Naive thymus-derived CD8-positive, alpha-beta T cell (primary cell): ENCODE results near the gene PIEZO1. TPM values are rescaled to one million over a fixed set of nuclear protein-coding genes. Genes with fewer than 3 reads are reported as not detected.

Experiments
- ATAC-seq, 2 donors: fragments of 150-1000 bp; cut with Tn5 transposase in 1 of 2; sonication (Bioruptor Pico), chemical (Tn5 transposase) in 1 of 2; 1 replicate in 1 of 2; 2 replicates in 1 of 2; pipeline ENCODE4 v1.10.0; 2021; ENCODE audit warnings: mild to moderate bottlenecking in 2 of 2, moderate library complexity in 2 of 2
- POLR2A ChIA-PET: fragments of 350-600 bp; sonication (Branson Sonifier 250); formaldehyde crosslinking; loops from one replicate; lab custom pipeline; 2021; ENCODE audit warnings: antibody characterized with exemption; lab: Charles Lee
- DNase-seq, 10 donors: peaks; one replicate each; pipeline versions ENCODE4 v3.0.0 to v3.0.0-alpha.2; 2020 to 2022
- H3K27ac Mint-ChIP-seq, 10 donors: one replicate each; pipeline ENCODE4 v1.8.0; 2020 to 2022; ENCODE audit warnings: mild to moderate bottlenecking in 10 of 10, mixed read lengths in 10 of 10, moderate library complexity in 4 of 10, inconsistent platforms in 1 of 10
- H3K27me3 Mint-ChIP-seq, 5 donors: one replicate each; pipeline ENCODE4 v1.8.0; 2021 to 2022; ENCODE audit warnings: mixed read lengths in 5 of 5
- H3K36me3 Mint-ChIP-seq, 3 donors: one replicate each; pipeline ENCODE4 v1.8.0; 2020 to 2022; ENCODE audit warnings: mixed read lengths in 3 of 3, mild to moderate bottlenecking in 2 of 3, inconsistent platforms in 1 of 3
- H3K4me1 Mint-ChIP-seq, 4 donors: one replicate each; pipeline ENCODE4 v1.8.0; 2021 to 2022; ENCODE audit warnings: mixed read lengths in 4 of 4
- H3K4me3 Mint-ChIP-seq, 10 donors: one replicate each; pipeline ENCODE4 v1.8.0; 2020 to 2022; ENCODE audit warnings: mild to moderate bottlenecking in 10 of 10, mixed read lengths in 10 of 10, moderate library complexity in 6 of 10, inconsistent platforms in 1 of 10
- H3K9me3 Mint-ChIP-seq, 9 donors: one replicate each; pipeline ENCODE4 v1.8.0; 2020 to 2022; ENCODE audit warnings: mixed read lengths in 9 of 9, mild to moderate bottlenecking in 3 of 9, inconsistent platforms in 1 of 9, moderate library complexity in 1 of 9
- polyA plus RNA-seq, 3 donors: library from polyadenylated mRNA; unstranded; fragments of 300-500 nt; fragmentation: Illumina TruSeq; gene quantifications; one replicate each; pipeline ENCODE4 v1.2.3, GENCODE V29; 2021
- total RNA-seq, 8 experiments: library from RNA in 2 of 8; stranded (reverse) in 2 of 8; gene quantifications; one replicate each; pipeline ENCODE4 v1.2.3 and lab custom pipeline; 2021 to 2026

PIEZO1 gene
- total and polyA plus RNA-seq, 5 experiments from 2014 or later: 2.4 to 94.5 (median 8.4) TPM

GRCh38 chr16:88697116-88697830 lies 87.7 kb downstream of the PIEZO1 start:
- H3K27me3 Mint-ChIP-seq: no peaks in the 10 kb centered on the region
- peak overlapping the region; percentile 31 to 89 (median 86) for H3K27ac Mint-ChIP-seq

DNA sequence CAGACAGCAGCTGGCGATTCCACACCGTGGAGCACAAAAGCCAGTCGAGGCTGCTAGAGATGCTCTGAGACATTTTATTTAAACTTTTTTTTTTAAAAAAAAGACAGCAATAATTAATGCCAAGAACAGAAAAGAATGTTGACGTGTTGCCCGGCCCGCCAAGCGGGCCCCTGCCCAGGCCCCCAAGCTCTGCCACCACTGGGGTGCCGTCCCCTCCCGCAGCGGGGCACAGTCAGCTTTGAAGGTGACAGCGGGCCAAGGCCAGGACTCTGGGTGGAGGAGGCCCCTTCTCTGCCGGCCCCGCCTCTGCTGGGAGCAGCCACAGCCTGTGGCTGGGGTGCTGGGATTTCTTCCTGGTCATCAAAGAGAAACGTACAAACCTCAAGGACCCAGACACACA lies 88.6 kb downstream of the PIEZO1 start:
- no peaks in the 10 kb centered on the region for H3K27me3 Mint-ChIP-seq
- POLR2A ChIA-PET: interaction anchor here (0.8 to 3.9 kb wide), 4 partner anchors 9 to 47 kb away, joined by 3 to 17 read pairs (median 4); partner anchors contain the start of gene SNAI3
- ATAC-seq (no peak), DNase-seq (no peak)
- H3K36me3 Mint-ChIP-seq: peaks cover 0 to 27% (median 2%) of the 10 kb centered on the region in 3 donors
- no peak overlapping the region for H3K4me3 Mint-ChIP-seq
- no peaks in the 10 kb centered on the region for H3K9me3 Mint-ChIP-seq
- H3K4me1 Mint-ChIP-seq: peaks cover 17 to 54% (median 51%) of the 10 kb centered on the region in 4 donors
- H3K27ac Mint-ChIP-seq: peak overlapping the region in 5 of 10 donors; percentile 17 to 69 (median 43)

More at GRCh38 chr16:88697116-88697830, 87.7 kb downstream of the PIEZO1 start:
- ATAC-seq: no peak
- H3K9me3 Mint-ChIP-seq: no peaks in the 10 kb centered on the region
- no peak for DNase-seq
- H3K36me3 Mint-ChIP-seq: peaks cover 0 to 27% (median 2%) of the 10 kb centered on the region in 3 donors
- peaks cover 16 to 55% (median 47%) of the 10 kb centered on the region in 4 donors for H3K4me1 Mint-ChIP-seq
- peak overlapping the region in 7 of 10 donors; percentile 10 to 99 (median 36) for H3K4me3 Mint-ChIP-seq
- POLR2A ChIA-PET: interaction anchor here (0.5 to 8.7 kb wide), 9 partner anchors 8 to 846 kb away, joined by 3 to 100 read pairs (median 4); partner anchors contain the start of genes MVD and SNAI3

DNA sequence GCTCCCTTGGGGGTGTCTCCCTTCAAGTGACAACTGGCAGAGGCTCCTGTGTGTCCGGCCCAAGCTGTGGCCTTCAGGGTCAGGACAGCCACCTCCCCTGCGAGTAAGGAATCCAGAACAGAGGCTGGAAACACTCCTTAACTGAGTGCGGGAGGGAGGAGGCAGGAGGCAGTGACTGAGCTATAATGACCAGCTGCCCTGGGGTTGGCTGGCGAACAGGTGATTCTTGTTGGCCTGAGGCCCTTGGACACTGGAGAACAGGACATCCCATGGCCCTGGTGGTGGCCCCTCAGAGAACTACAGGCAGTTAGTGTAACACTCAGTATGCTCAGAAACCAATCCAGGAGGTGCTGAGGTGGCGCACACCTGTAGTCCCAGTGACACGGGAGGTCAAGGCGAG lies 89.3 kb downstream of the PIEZO1 start:
- Mint-ChIP-seq H3K27ac (peak overlapping the region in 6 of 10 donors; percentile 17 to 80 (median 48)), H3K4me1 (peaks cover 18 to 57% (median 54%) of the 10 kb centered on the region in 4 donors), H3K36me3 (peaks cover 0 to 27% (median 2%) of the 10 kb centered on the region in 3 donors), H3K4me3 (no peak overlapping the region), H3K27me3 (no peaks in the 10 kb centered on the region), H3K9me3 (no peaks in the 10 kb centered on the region)
- POLR2A ChIA-PET: interaction anchor here (0.9 to 3.9 kb wide), 2 partner anchors 10 kb away, joined by 3 to 17 read pairs; partner anchors contain the start of gene SNAI3
- DNase-seq (no peak), ATAC-seq (no peak)

- ATAC-seq (no peak), DNase-seq (no peak)
- Mint-ChIP-seq H3K4me1 (peaks cover 19 to 60% (median 54%) of the 10 kb centered on the region in 4 donors), H3K27ac (peak overlapping the region in 5 of 10 donors; percentile 33 to 80 (median 49)), H3K36me3 (peaks cover 0 to 27% (median 2%) of the 10 kb centered on the region in 3 donors), H3K4me3 (peak overlapping the region in 1 of 10 donors; percentile 29), H3K27me3 (no peaks in the 10 kb centered on the region), H3K9me3 (no peaks in the 10 kb centered on the region)
- POLR2A ChIA-PET: interaction anchor here (3.9 kb wide), 1 partner anchor 9 kb away, joined by 17 read pairs; the partner anchor contains the start of gene SNAI3
Observed at GRCh38 chr16:88695218-88695617, 89.8 kb downstream of the PIEZO1 start.

DNA sequence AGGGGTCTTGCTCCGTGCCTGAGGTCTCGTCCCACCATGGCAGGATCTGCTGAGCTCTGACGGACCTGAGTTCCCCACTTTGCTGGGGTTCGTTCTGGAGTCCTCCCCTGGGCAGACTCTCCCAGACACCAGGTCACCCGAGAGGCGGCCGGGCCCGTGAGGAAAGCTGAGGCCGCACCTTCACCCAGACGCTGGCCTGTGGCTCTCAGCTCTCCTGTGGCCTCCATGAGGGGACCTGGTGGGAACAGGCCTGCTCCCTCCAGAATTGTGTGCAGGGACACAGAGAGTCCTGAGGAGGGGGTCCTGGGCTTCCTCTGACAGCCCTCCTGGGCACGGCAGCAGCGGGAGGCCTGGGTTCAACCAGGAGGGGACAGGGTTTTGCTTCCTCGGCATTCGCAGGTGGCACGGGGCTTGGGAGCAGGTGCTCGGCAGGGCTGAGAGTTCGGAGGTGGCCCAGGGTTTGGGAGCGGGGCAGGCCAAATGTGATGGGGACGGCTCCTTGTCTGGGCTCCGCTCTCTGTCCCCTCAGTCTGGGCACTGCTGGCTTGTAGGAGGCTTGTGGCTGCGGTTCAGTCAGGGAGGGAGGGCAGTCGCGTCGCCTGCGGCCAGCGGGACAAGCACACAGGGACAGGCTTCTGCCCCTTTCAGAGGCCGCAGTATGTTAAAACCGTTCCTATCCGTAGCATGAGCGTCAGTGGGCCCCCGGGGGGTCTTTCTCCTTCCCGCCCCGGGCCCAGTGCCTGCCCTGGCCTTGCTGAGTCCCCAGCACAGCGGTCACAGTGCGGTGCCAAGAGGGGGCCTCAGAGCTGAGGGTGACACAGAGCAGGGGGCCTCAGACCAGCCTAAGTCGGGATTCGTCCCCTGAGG lies 90.6 kb downstream of the PIEZO1 start:
- H3K27me3 Mint-ChIP-seq: no peaks in the 10 kb centered on the region
- POLR2A ChIA-PET: interaction anchor here (1.0 to 3.7 kb wide), 2 partner anchors 8 to 15 kb away, joined by 4 to 56 read pairs; no protein-coding TSS in a partner anchor
- ATAC-seq (no peak), DNase-seq (no peak)
- peaks cover 16 to 58% (median 52%) of the 10 kb centered on the region in 4 donors for H3K4me1 Mint-ChIP-seq
- peak overlapping the region; percentile 26 to 76 (median 66) for H3K27ac Mint-ChIP-seq
- peak overlapping the region in 1 of 10 donors; percentile 8 for H3K4me3 Mint-ChIP-seq
- H3K36me3 Mint-ChIP-seq: peaks cover 0 to 21% (median 2%) of the 10 kb centered on the region in 3 donors
- H3K9me3 Mint-ChIP-seq: no peaks in the 10 kb centered on the region

DNA sequence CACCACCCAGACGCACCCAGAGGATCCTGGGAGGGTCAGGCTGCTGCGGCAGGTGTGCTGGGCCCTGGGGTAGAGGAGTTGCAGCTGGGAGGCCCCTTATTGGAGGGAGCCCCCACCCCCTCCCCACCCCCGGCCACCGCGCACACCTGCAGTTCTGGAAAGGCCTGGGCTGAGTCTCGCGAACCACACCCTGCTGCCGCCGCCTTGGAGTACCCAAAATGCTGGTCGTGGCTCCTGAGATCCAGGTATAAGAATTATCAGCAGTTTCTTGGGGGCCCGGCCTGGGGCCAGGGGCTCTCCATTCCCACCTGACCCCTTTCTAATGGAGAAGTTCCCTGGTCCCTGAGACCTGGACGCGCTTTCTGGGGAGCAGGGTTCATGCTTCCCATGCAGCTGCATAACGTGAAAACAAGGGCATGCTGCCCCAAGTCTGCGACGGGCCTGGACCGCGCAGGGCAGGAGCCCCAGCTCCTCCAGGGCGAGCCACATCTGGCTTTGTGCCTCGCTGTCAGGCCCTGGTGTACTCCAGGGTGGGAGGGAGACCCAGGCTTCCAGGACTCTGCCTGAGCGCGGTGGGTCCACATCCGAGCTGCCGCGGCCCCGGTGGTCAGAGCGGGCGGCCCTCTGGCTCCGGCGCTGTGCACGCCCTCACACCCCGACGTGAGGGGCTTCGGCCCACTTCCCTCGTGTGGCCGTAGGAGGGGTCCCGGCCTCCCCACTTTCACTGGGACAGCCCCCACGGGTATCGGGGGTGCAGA lies 91.4 kb downstream of the PIEZO1 start:
- Mint-ChIP-seq H3K36me3 (peaks cover 0 to 21% (median 2%) of the 10 kb centered on the region in 3 donors), H3K9me3 (no peaks in the 10 kb centered on the region), H3K4me1 (peaks cover 16 to 60% (median 53%) of the 10 kb centered on the region in 4 donors), H3K4me3 (peak overlapping the region in 2 of 10 donors; percentile 41 to 81), H3K27me3 (no peaks in the 10 kb centered on the region), H3K27ac (peak overlapping the region in 7 of 10 donors; percentile 9 to 93 (median 70))
- DNase-seq (no peak), ATAC-seq (no peak)
- POLR2A ChIA-PET: interaction anchor here (1.0 to 3.7 kb wide), 2 partner anchors 9 to 14 kb away, joined by 4 to 56 read pairs; no protein-coding TSS in a partner anchor

DNA sequence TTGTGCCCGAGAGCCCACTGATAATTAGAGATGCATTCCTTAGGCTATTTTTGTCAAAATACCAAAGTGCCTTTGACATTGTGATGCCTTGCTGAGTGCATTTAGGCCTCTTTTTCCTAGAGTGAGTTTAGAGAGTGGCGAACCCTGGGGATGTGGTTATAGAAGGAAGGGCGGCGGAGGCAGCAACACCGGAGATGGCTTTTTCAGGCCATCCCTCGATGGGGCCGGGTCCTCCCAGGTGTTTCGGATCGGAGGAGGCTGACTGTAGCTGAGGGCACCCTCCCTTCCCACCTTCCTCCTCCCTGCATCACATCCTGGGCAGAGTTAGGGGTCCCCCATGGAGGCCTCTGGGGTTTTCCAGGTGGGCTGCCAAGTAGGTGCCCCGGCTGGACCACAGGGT lies 92.2 kb downstream of the PIEZO1 start:
- ATAC-seq (peak; percentile 41 to 48), DNase-seq (peak in 2 of 10 donors; percentile 24 to 35)
- POLR2A ChIA-PET: interaction anchor here (1.2 to 3.7 kb wide), 4 partner anchors 9 to 29 kb away, joined by 4 to 56 read pairs (median 8); partner anchors contain the start of gene MVD
- H3K4me3 Mint-ChIP-seq: peak overlapping the region; percentile 1 to 81 (median 64)
- peaks cover 13 to 57% (median 46%) of the 10 kb centered on the region in 4 donors for H3K4me1 Mint-ChIP-seq
- H3K9me3 Mint-ChIP-seq: no peaks in the 10 kb centered on the region
- peaks cover 0 to 14% (median 0%) of the 10 kb centered on the region in 3 donors for H3K36me3 Mint-ChIP-seq
- peak overlapping the region in 9 of 10 donors; percentile 79 to 93 (median 88) for H3K27ac Mint-ChIP-seq
- no peaks in the 10 kb centered on the region for H3K27me3 Mint-ChIP-seq

DNA sequence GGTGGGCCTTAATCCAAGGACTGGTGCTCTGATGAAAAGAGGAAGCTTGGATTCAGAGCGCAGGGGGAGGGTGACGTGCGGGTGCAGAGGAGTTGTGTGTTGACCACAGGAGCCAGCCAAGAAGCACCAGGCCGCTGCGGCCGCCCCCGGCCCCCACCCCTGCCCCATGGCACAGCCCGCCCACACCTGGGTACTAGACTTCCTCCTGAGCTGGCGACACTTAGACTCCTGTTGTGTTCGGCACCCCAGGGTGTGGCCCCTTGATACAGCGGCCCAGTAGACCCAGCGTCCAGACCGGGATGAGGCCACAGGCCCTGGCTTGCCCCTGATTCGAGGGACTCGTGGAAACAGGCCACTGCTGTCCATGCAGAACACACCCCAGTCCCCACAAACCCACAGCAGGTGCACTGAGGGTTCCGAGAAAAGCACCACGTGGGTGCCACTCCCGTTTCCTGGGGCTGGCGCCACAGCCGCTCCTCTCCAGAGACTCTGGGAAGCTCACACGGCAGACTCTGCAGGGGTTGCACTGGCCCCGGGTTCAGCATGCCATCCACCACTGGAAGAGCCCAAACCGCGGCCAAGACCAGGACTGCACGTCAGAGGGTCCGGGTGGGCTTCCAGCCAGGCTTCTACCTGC lies 93.0 kb downstream of the PIEZO1 start:
- POLR2A ChIA-PET: interaction anchor here (0.6 to 3.7 kb wide), 7 partner anchors 10 to 114 kb away, joined by 3 to 56 read pairs (median 4); partner anchors contain the start of gene MVD
- Mint-ChIP-seq H3K27ac (peak overlapping the region in 9 of 10 donors; percentile 79 to 93 (median 88)), H3K4me1 (peaks cover 11 to 52% (median 40%) of the 10 kb centered on the region in 4 donors), H3K27me3 (no peaks in the 10 kb centered on the region), H3K36me3 (peaks cover 0 to 8% (median 0%) of the 10 kb centered on the region in 3 donors), H3K9me3 (no peaks in the 10 kb centered on the region), H3K4me3 (peak overlapping the region; percentile 32 to 81 (median 64))
- no peak for DNase-seq
- peak; percentile 53 to 65 for ATAC-seq

- ATAC-seq: no peak
- H3K36me3 Mint-ChIP-seq: peaks cover 0 to 5% (median 0%) of the 10 kb centered on the region in 3 donors
- no peaks in the 10 kb centered on the region for H3K9me3 Mint-ChIP-seq
- no peaks in the 10 kb centered on the region for H3K27me3 Mint-ChIP-seq
- peaks cover 11 to 52% (median 40%) of the 10 kb centered on the region in 4 donors for H3K4me1 Mint-ChIP-seq
- H3K27ac Mint-ChIP-seq: peak overlapping the region in 7 of 10 donors; percentile 44 to 93 (median 82)
- DNase-seq: no peak
- POLR2A ChIA-PET: interaction anchor here (0.6 to 3.7 kb wide), 8 partner anchors 8 to 92 kb away, joined by 3 to 56 read pairs (median 5); no protein-coding TSS in a partner anchor
- H3K4me3 Mint-ChIP-seq: peak overlapping the region in 9 of 10 donors; percentile 29 to 81 (median 64)
Observed at GRCh38 chr16:88691129-88691813, 93.7 kb downstream of the PIEZO1 start.
